Renal cortex interstitium (tissue), 15 donors: ENCODE data around the gene MMP8. TPM values are rescaled to one million over a fixed set of nuclear protein-coding genes. Genes with fewer than 3 reads are reported as not detected.
"Not testable (repeated sequence)": the region's sequence is repeated elsewhere in the genome, so short reads cannot be mapped to it uniquely, and the experiment has no call there.

ENCODE experiments used
- DNase-seq, 11 donors: peaks; one replicate each; pipeline ENCODE4 v3.0.0-alpha.2; 2013; ENCODE audit warnings: low read depth in 9 of 11, low spot score in 4 of 11; ENCODE audit errors: extremely low read depth in 1 of 11
- long read RNA-seq, 16 experiments: transcript quantifications; one replicate each; lab custom pipeline, GENCODE V29; 2026
- polyA plus RNA-seq, 3 donors: library from polyadenylated mRNA; unstranded; fragments of 120-200 nt; gene quantifications; one replicate each; pipeline ENCODE4 v1.2.1, GENCODE V29; 2013; ENCODE audit not compliant: insufficient read length in 3 of 3

The MMP8 gene
- polyA plus RNA-seq = under 1 TPM in 1 of 3 donors, not detected in 2; 0.06 TPM
- long read RNA-seq, donor 1 = 0 reads
- long read RNA-seq, donor 2 = 0 reads
- long read RNA-seq, donor 3 = 0 reads
- long read RNA-seq, donor 4 = 0 reads
- long read RNA-seq, donor 5 = 0 reads
- long read RNA-seq, donor 6 = 0 reads
- long read RNA-seq, donor 7 = 0 reads
- long read RNA-seq, donor 8 = 0 reads
- long read RNA-seq, donor 9 = 0 reads
- long read RNA-seq, donor 10 = 0 reads
- long read RNA-seq, donor 11 = 0 reads
- long read RNA-seq, donor 12 = 0 reads
- long read RNA-seq, donor 13 = 0 reads
- long read RNA-seq, donor 14 = 0 reads
- long read RNA-seq, donor 15 = 0 reads
- long read RNA-seq, donor 16 = 0 reads

GRCh38 chr11:102724904-102725500, at the start of gene MMP8:
Gene MMP8, minus strand, starts transcription at chr11:102724954. Its CDS starts 99 bp downstream, at chr11:102724855.
- no peak for DNase-seq

- DNase-seq = no peak
Observed at GRCh38 chr11:102773386-102773785, 48.6 kb upstream of the MMP8 start.

- DNase-seq = no peak
Observed at GRCh38 chr11:102771351-102771750, 46.6 kb upstream of the MMP8 start.

GRCh38 chr11:102770191-102770590, 45.4 kb upstream of the MMP8 start:
- DNase-seq = no peak

- DNase-seq = no peak
Observed at GRCh38 chr11:102767800-102768199, 43.0 kb upstream of the MMP8 start.

- no peak for DNase-seq
Observed at GRCh38 chr11:102763440-102763839, 38.7 kb upstream of the MMP8 start.

GRCh38 chr11:102762361-102762767, 37.6 kb upstream of the MMP8 start:
- no peak for DNase-seq

GRCh38 chr11:102761646-102762238, 37.0 kb upstream of the MMP8 start:
- DNase-seq = no peak

- no peak for DNase-seq
Observed at GRCh38 chr11:102760344-102761035, 35.7 kb upstream of the MMP8 start.

GRCh38 chr11:102757823-102758549, 33.2 kb upstream of the MMP8 start:
- DNase-seq = no peak

- no peak for DNase-seq
Observed at GRCh38 chr11:102753267-102753666, 28.5 kb upstream of the MMP8 start.

GRCh38 chr11:102751673-102752072, 26.9 kb upstream of the MMP8 start:
- no peak for DNase-seq

- DNase-seq = no peak
Observed at GRCh38 chr11:102749101-102749722, 24.5 kb upstream of the MMP8 start.

GRCh38 chr11:102746746-102747578, 22.2 kb upstream of the MMP8 start:
- not testable (repeated sequence) for DNase-seq

GRCh38 chr11:102734650-102735049, 9.9 kb upstream of the MMP8 start:
- DNase-seq = no peak

- DNase-seq = no peak
Observed at GRCh38 chr11:102733232-102733875, 8.6 kb upstream of the MMP8 start.

GRCh38 chr11:102730944-102731343, 6.2 kb upstream of the MMP8 start:
- DNase-seq = not testable (repeated sequence)
